ENCODE data around the gene ALG9. TPM values are rescaled to one million over a fixed set of nuclear protein-coding genes. Genes with fewer than 3 reads are reported as not detected.

ALG9 gene
- total and polyA plus RNA-seq, 10 of the 15 experiments (the other 5 are each of a cell fraction or from before 2014, with no cell fraction given): 10.8 to 41.6 (median 25.5) TPM

DNA sequence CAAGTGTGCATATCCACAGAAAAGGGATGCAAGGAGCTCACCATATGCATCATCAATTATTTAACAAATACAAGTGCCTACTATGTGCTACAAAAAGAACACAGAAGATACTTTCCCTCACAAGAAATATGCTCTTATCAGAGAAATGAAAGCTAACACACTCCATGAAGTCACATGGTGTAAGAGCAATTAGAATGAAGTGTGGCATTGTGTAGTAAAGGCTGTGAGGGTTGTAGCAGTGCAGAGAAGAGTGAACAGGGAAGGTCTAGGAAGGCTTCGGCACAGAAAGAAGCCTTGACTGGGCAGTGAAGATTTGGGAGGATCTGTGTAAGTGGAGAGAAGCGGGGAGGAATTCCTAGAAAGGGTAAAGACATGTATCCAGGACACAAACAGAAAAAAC lies 127.7 kb downstream of the ALG9 start:
- no peak for DNase-seq (ENCODE audit: low read depth, low spot score)
- CTCF ChIA-PET: interaction anchor here (0.8 to 1.4 kb wide), 2 partner anchors 9 to 98 kb away, joined by 3 to 4 read pairs; no protein-coding TSS in a partner anchor
- Histone ChIP-seq H3K9ac (ENCODE audit: control insufficient read depth, insufficient read depth, low read length) (no peak overlapping the region), H3K4me1 (ENCODE audit: control insufficient read depth, insufficient read depth, low read length) (peaks cover 5% of the 10 kb centered on the region; the same call in 1 of the 2 replicates), H2AFZ (ENCODE audit: control insufficient read depth, low read depth, low read length) (no peak overlapping the region), H3K27ac (ENCODE audit: control insufficient read depth, insufficient read depth) (no peak overlapping the region), H3K79me2 (ENCODE audit: control insufficient read depth, insufficient read depth, low read length) (no peaks in the 10 kb centered on the region), H3K9me3 (replicated peaks; ENCODE audit: control insufficient read depth, insufficient read depth, low read length) (no peaks in the 10 kb centered on the region), H4K20me1 (ENCODE audit: control insufficient read depth, insufficient read depth) (no peaks in the 10 kb centered on the region), H3K27me3 (replicated peaks in 1 of 2; ENCODE audit: control insufficient read depth in 2 of 2, insufficient read depth in 2 of 2, low read length in 1 of 2) (no peaks in the 10 kb centered on the region), H3K36me3 (ENCODE audit: control insufficient read depth in 2 of 2, insufficient read depth in 2 of 2, low read length in 1 of 2) (peaks cover 11 to 39% of the 10 kb centered on the region in 2 experiments; a peak in 3 of 4 replicates), H3K4me2 (ENCODE audit: control insufficient read depth, insufficient read depth) (no peak overlapping the region), H3K4me3 (no peak overlapping the region)
- SMC1A ChIA-PET (ENCODE audit: uncharacterized antibody, unreplicated experiment): interaction anchor here (0.8 to 2.0 kb wide), 9 partner anchors 15 to 139 kb away, joined by 3 to 11 read pairs (median 4); no protein-coding TSS in a partner anchor
- ATAC-seq: no peak
- RAD21 ChIA-PET (ENCODE audit: unreplicated experiment): no interaction called here
- in situ Hi-C loops (cut with MboI): no loop called here
- no TSS peak for BruUV-seq (replicated peaks)
- FAIRE-seq: no peak
- intact Hi-C loops (cut with micrococcal nuclease; ENCODE audit: unreplicated experiment): no loop called here
- POLR2A ChIA-PET: interaction anchor here (1.2 kb wide), 1 partner anchor 46 kb away, joined by 4 read pairs; no protein-coding TSS in a partner anchor
- WGBS (ENCODE audit: insufficient coverage, insufficient replicate concordance, low lambda C conversion rate, missing lambda C conversion rate): 97% methylated on average over 2 of the region's 2 CpGs
- no peak for TF ChIP-seq KLF5 (IDR thresholded peaks at IDR 0.05; ENCODE audit: partially characterized antibody)
- no peak for TF ChIP-seq FOS (IDR thresholded peaks at IDR 0.05; ENCODE audit: borderline replicate concordance, extremely low read depth, insufficient read length)
- TF ChIP-seq, protein P1, sequence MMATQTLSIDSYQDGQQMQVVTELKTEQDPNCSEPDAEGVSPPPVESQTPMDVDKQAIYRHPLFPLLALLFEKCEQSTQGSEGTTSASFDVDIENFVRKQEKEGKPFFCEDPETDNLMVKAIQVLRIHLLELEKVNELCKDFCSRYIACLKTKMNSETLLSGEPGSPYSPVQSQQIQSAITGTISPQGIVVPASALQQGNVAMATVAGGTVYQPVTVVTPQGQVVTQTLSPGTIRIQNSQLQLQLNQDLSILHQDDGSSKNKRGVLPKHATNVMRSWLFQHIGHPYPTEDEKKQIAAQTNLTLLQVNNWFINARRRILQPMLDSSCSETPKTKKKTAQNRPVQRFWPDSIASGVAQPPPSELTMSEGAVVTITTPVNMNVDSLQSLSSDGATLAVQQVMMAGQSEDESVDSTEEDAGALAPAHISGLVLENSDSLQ (IDR thresholded peaks at IDR 0.05): no peak
- no peak for TF ChIP-seq MEF2A (IDR thresholded peaks at IDR 0.05; ENCODE audit: insufficient read depth, low read depth, low read length)
- no peak for TF ChIP-seq MYC (IDR thresholded peaks at IDR 0.05; ENCODE audit: insufficient read depth, insufficient read length, insufficient replicate concordance, low read length, severe bottlenecking)
- no peak for TF ChIP-seq KDM1A (IDR thresholded peaks at IDR 0.05; ENCODE audit: borderline replicate concordance)
- TF ChIP-seq MXI1 (IDR thresholded peaks at IDR 0.05; ENCODE audit: low read depth, low read length): no peak
- TF ChIP-seq PAX5 (IDR thresholded peaks at IDR 0.05; ENCODE audit: borderline replicate concordance, low read depth, low read length): no peak
- TF ChIP-seq ZZZ3 (IDR thresholded peaks at IDR 0.05; ENCODE audit: control insufficient read depth, insufficient read length, low read depth): no peak

Data from GM12878 (cell line).